Spleen (tissue), 11 donors: ENCODE measurements around the gene HAPLN2. TPM values are rescaled to one million over a fixed set of nuclear protein-coding genes. Genes with fewer than 3 reads are reported as not detected.

Experiments
- DNase-seq: peaks from one replicate; pipeline ENCODE4 v3.0.0-alpha.2; 2020
- H3K27ac ChIP-seq, 8 donors: fragments of 200-600 bp; sonication (generic) in 7 of 8; 1 replicate in 4 of 8; 2 replicates in 4 of 8; pipeline versions ENCODE4 v1.5.0 to v1.8.0; 2016 to 2021; ENCODE audit warnings: inconsistent platforms in 4 of 8, mild to moderate bottlenecking in 4 of 8, moderate library complexity in 1 of 8
- H3K27me3 ChIP-seq, 7 donors: fragments of 200-600 bp; sonication (generic) in 6 of 7; replicated peaks in 1 of 7; 1 replicate in 4 of 7; 2 replicates in 3 of 7; pipeline versions ENCODE4 v1.5.0 to v1.8.0; 2016 to 2021; ENCODE audit warnings: inconsistent platforms in 3 of 7, mild to moderate bottlenecking in 1 of 7
- H3K36me3 ChIP-seq, 6 donors: fragments of 200-600 bp; sonication (generic) in 5 of 6; 1 replicate in 4 of 6; 2 replicates in 2 of 6; pipeline versions ENCODE4 v1.5.0 to v1.8.0; 2016 to 2021; ENCODE audit warnings: inconsistent platforms in 2 of 6
- H3K4me1 ChIP-seq, 6 donors: fragments of 200-600 bp; sonication (generic) in 5 of 6; 1 replicate in 3 of 6; 2 replicates in 3 of 6; pipeline versions ENCODE4 v1.5.0 to v1.8.0; 2016 to 2021; ENCODE audit warnings: inconsistent platforms in 3 of 6
- H3K4me3 ChIP-seq, 8 donors: fragments of 200-600 bp; sonication (generic) in 7 of 8; 1 replicate in 4 of 8; 2 replicates in 4 of 8; pipeline versions ENCODE4 v1.5.0 to v1.8.0; 2016 to 2021; ENCODE audit warnings: inconsistent platforms in 4 of 8, mild to moderate bottlenecking in 4 of 8, moderate library complexity in 2 of 8
- H3K9me3 ChIP-seq, 8 donors: fragments of 200-600 bp; sonication (generic) in 7 of 8; 1 replicate in 4 of 8; 2 replicates in 4 of 8; pipeline versions ENCODE4 v1.5.0 to v1.8.0; 2016 to 2021; ENCODE audit warnings: inconsistent platforms in 4 of 8
- CTCF ChIP-seq, 11 experiments: fragments of 200-600 bp in 7 of 11; fragments of 450-650 bp in 4 of 11; sonication (generic) in 4 of 11; IDR thresholded peaks in 8 of 11; conservative IDR thresholded peaks in 3 of 11; 1 replicate in 7 of 11; 2 replicates in 4 of 11; pipeline versions ENCODE4 v1.4.0 to v1.8.0; 2016 to 2021; ENCODE audit warnings: antibody characterized with exemption in 11 of 11, inconsistent platforms in 4 of 11, mild to moderate bottlenecking in 1 of 11
- POLR2A ChIP-seq, 3 donors: fragments of 450-650 bp; IDR thresholded peaks; one replicate each; pipeline ENCODE4 v1.5.1; 2017; ENCODE audit warnings: antibody characterized with exemption in 3 of 3, mild to moderate bottlenecking in 1 of 3
- POLR2AphosphoS5 ChIP-seq, 3 donors: sonication (generic); formaldehyde crosslinking; IDR thresholded peaks; one replicate each; pipeline ENCODE4 v1.5.1; 2017; ENCODE audit warnings: antibody characterized with exemption in 3 of 3
- WGBS, 5 donors: extraction: QIAGEN DNeasy Blood & Tissue Kit in 3 of 5; methylation state at CpG; one replicate each; pipeline versions ENCODE4 v1.1.5 to v1.1.7; 2013 to 2018; 5-methylcytosine and 5-hydroxymethylcytosine counted together
- intact Hi-C: fragments of 100-400 bp; cut with DNase I; formaldehyde crosslinking; loops from one replicate; pipeline ENCODE4 v1.15.0; 2023; ENCODE audit warnings: low total_unique reads
- polyA plus RNA-seq, 3 donors: library from polyadenylated mRNA; stranded (reverse); fragments of 200-250 nt; gene quantifications; one replicate each; pipeline ENCODE4 v1.2.1, GENCODE V29; 2013
- total RNA-seq, 7 donors: library from RNA; depleted of rRNA in 3 of 7; stranded (reverse); fragments of >200 nt in 3 of 7; fragmentation: NEBNext Ultra II Directional in 4 of 7; extraction: Animal tissue kit (Norgen Biotek cat#: 25700) in 4 of 7; gene quantifications; one replicate each; pipeline versions ENCODE4 v1.1.0 to v1.2.1, GENCODE V29; 2016 to 2021
- donor health status: healthy with polysubstance abuse.
- donor health status: DM: no; HTN: no; CAD: no; lungs with moderate emphysema.
- donor health status: DM: no; HTN: no; CAD: no.
- donor health status: Bipolar disorder and iron deficiency.
- donor health status: healthy.
- donor health status: DM: no; HTN: no; CAD: no.
- donor health status: DM: yes; HTN: yes; CAD: no.

The HAPLN2 gene
- total and polyA plus RNA-seq, 10 donors: 0.20 to 1.1 (median 0.36) TPM; not detected in 4

- Histone ChIP-seq H3K4me3 (peak overlapping the region in 1 of 8 donors; percentile 12), H3K27ac (peak overlapping the region; percentile 53 to 87 (median 79))
- WGBS, 5 donors: 25 to 30% (median 25%) methylated on average over 12 to 16 of the region's 16 CpGs
Observed at GRCh38 chr1:156664767-156665411, 45.7 kb downstream of the HAPLN2 start.

GRCh38 chr1:156665539-156665938, 46.3 kb downstream of the HAPLN2 start:
- H3K4me1 ChIP-seq: peaks cover 54 to 100% (median 87%) of the 10 kb centered on the region in 6 donors

More at GRCh38 chr1:156664767-156665411, 45.7 kb downstream of the HAPLN2 start:
- intact Hi-C loops: no loop called here
- H3K4me1 ChIP-seq: peaks cover 57 to 100% (median 89%) of the 10 kb centered on the region in 6 donors
- H3K9me3 ChIP-seq: no peaks in the 10 kb centered on the region
- no peaks in the 10 kb centered on the region for H3K36me3 ChIP-seq
- no peak for DNase-seq
- TF ChIP-seq POLR2AphosphoS5 (IDR thresholded peaks at IDR 0.05) (peak in 1 of 3 donors; percentile 51), POLR2A (IDR thresholded peaks at IDR 0.05) (no peak), CTCF (IDR thresholded peaks at IDR 0.05 in 8 of 11, conservative IDR thresholded peaks at IDR 0.05 in 3 of 11) (no peak)
- H3K27me3 ChIP-seq: no peaks in the 10 kb centered on the region

GRCh38 chr1:156666862-156667609, 47.8 kb downstream of the HAPLN2 start:
- intact Hi-C loops: no loop called here
- TF ChIP-seq CTCF (IDR thresholded peaks at IDR 0.05 in 8 of 11, conservative IDR thresholded peaks at IDR 0.05 in 3 of 11) (no peak), POLR2AphosphoS5 (IDR thresholded peaks at IDR 0.05) (peak; percentile 62 to 73 (median 65)), POLR2A (IDR thresholded peaks at IDR 0.05) (no peak)
- H3K27me3 ChIP-seq: peaks cover 0 to 7% (median 0%) of the 10 kb centered on the region in 7 donors
- no peaks in the 10 kb centered on the region for H3K9me3 ChIP-seq
- 74 to 89% (median 78%) methylated on average over 9 of the region's 9 CpGs for WGBS, 5 donors
- H3K27ac ChIP-seq: peak overlapping the region; percentile 74 to 87 (median 79)
- peaks cover 41 to 98% (median 79%) of the 10 kb centered on the region in 6 donors for H3K4me1 ChIP-seq
- no peak overlapping the region for H3K4me3 ChIP-seq
- no peak for DNase-seq
- H3K36me3 ChIP-seq: peaks cover 0 to 16% (median 0%) of the 10 kb centered on the region in 6 donors

More at GRCh38 chr1:156665539-156665938, 46.3 kb downstream of the HAPLN2 start:
- no peak for TF ChIP-seq POLR2AphosphoS5 (IDR thresholded peaks at IDR 0.05)
- Histone ChIP-seq H3K36me3 (peaks cover 0 to under 1% (median 0%) of the 10 kb centered on the region in 6 donors), H3K27me3 (peaks cover 0 to 2% (median 0%) of the 10 kb centered on the region in 7 donors), H3K9me3 (no peaks in the 10 kb centered on the region), H3K4me3 (no peak overlapping the region), H3K27ac (peak overlapping the region; percentile 53 to 87 (median 79))
- no peak for DNase-seq
- 58 to 75% (median 64%) methylated on average over 3 of the region's 3 CpGs for WGBS, 5 donors
- intact Hi-C loops: no loop called here

GRCh38 chr1:156667610-156667967, 48.4 kb downstream of the HAPLN2 start:
- intact Hi-C loops: no loop called here
- WGBS, 5 donors: 45 to 92% (median 66%) methylated on average over 5 of the region's 5 CpGs
- peaks cover 0 to 21% (median 0%) of the 10 kb centered on the region in 6 donors for H3K36me3 ChIP-seq
- no peak overlapping the region for H3K4me3 ChIP-seq
- no peak for DNase-seq
- H3K27ac ChIP-seq: peak overlapping the region; percentile 74 to 87 (median 79)
- H3K4me1 ChIP-seq: peaks cover 36 to 96% (median 76%) of the 10 kb centered on the region in 6 donors
- TF ChIP-seq CTCF (IDR thresholded peaks at IDR 0.05 in 8 of 11, conservative IDR thresholded peaks at IDR 0.05 in 3 of 11) (no peak), POLR2A (IDR thresholded peaks at IDR 0.05) (no peak), POLR2AphosphoS5 (IDR thresholded peaks at IDR 0.05) (no peak)
- H3K27me3 ChIP-seq: peaks cover 0 to 7% (median 0%) of the 10 kb centered on the region in 7 donors
- no peaks in the 10 kb centered on the region for H3K9me3 ChIP-seq
